Activated CD8-positive, alpha-beta memory T cell treated with anti-CD3 and anti-CD28 coated beads, Interleukin-2, amount 50 U/mL, for 1 hour (primary cell): ENCODE measurements around the gene ERMAP.

Source experiments
- DNase-seq: peaks from one replicate; pipeline ENCODE4 v3.0.0-alpha.2; 2020; ENCODE audit errors: extremely low read depth

The ERMAP gene

GRCh38 chr1:42816585-42817439, at the start of gene ERMAP, which contains the start of gene SVBP:
Gene ERMAP, plus strand, starts transcription at chr1:42817122. Its CDS starts 13,327 bp downstream, at chr1:42830449.
Gene SVBP, minus strand, starts transcription at chr1:42817397. Its CDS starts 853 bp downstream, at chr1:42816544.
- DNase-seq: peak; percentile 75

GRCh38 chr1:42767510-42768000, 49.4 kb upstream of the ERMAP start:
- DNase-seq: no peak

- no peak for DNase-seq
Observed at GRCh38 chr1:42768172-42768571, 48.8 kb upstream of the ERMAP start.

- no peak for DNase-seq
Observed at GRCh38 chr1:42769811-42770210, 47.1 kb upstream of the ERMAP start.

- no peak for DNase-seq
Observed at GRCh38 chr1:42773420-42773819, 43.5 kb upstream of the ERMAP start.

- no peak for DNase-seq
Observed at GRCh38 chr1:42774928-42775526, 41.9 kb upstream of the ERMAP start.

- no peak for DNase-seq
Observed at GRCh38 chr1:42776502-42776901, 40.4 kb upstream of the ERMAP start.

- DNase-seq: no peak
Observed at GRCh38 chr1:42777852-42778251, 39.1 kb upstream of the ERMAP start.

GRCh38 chr1:42779725-42780124, 37.2 kb upstream of the ERMAP start:
- no peak for DNase-seq

- no peak for DNase-seq
Observed at GRCh38 chr1:42780176-42780575, 36.7 kb upstream of the ERMAP start.

- no peak for DNase-seq
Observed at GRCh38 chr1:42783092-42783491, 33.8 kb upstream of the ERMAP start.

GRCh38 chr1:42784547-42784945, 32.4 kb upstream of the ERMAP start:
- DNase-seq: no peak

GRCh38 chr1:42784946-42785693, 31.8 kb upstream of the ERMAP start, which contains the start of gene TMEM269:
Gene TMEM269, plus strand, starts transcription at chr1:42784991. Its CDS starts 4,903 bp downstream, at chr1:42789894.
- no peak for DNase-seq

- no peak for DNase-seq
Observed at GRCh38 chr1:42786097-42786496, 30.8 kb upstream of the ERMAP start.

GRCh38 chr1:42788021-42788420, 28.9 kb upstream of the ERMAP start:
- DNase-seq: no peak

GRCh38 chr1:42793824-42794223, 23.1 kb upstream of the ERMAP start:
- no peak for DNase-seq

GRCh38 chr1:42797414-42797813, 19.5 kb upstream of the ERMAP start:
- DNase-seq: no peak

GRCh38 chr1:42797979-42798378, 18.9 kb upstream of the ERMAP start:
- DNase-seq: no peak

GRCh38 chr1:42801832-42802473, 15.0 kb upstream of the ERMAP start:
- DNase-seq: no peak

GRCh38 chr1:42806171-42806570, 10.8 kb upstream of the ERMAP start:
- no peak for DNase-seq

GRCh38 chr1:42806593-42806992, 10.3 kb upstream of the ERMAP start:
- DNase-seq: no peak
